ENCODE measurements around the gene IL36A. TPM values are rescaled to one million over a fixed set of nuclear protein-coding genes. Genes with fewer than 3 reads are reported as not detected.

IL36A gene
- total RNA-seq, 3 donors from 2014 or later (not counting 1 experiment from before 2014, with no cell fraction given): not detected

- H3K27me3 ChIP-seq (ENCODE audit: control insufficient read depth, insufficient read depth, low read length): no peaks in the 10 kb centered on the region
- ATAC-seq (no peak), DNase-seq (no peak)
- no peaks in the 10 kb centered on the region for H3K9me3 ChIP-seq (ENCODE audit: control insufficient read depth, insufficient read depth, low read length)
- no peak overlapping the region for H3K4me3 Mint-ChIP-seq
- H3K4me3 ChIP-seq (ENCODE audit: low read length): no peak overlapping the region
- H3K27ac ChIP-seq (ENCODE audit: low read length): no peak overlapping the region
- TF ChIP-seq, protein P1, sequence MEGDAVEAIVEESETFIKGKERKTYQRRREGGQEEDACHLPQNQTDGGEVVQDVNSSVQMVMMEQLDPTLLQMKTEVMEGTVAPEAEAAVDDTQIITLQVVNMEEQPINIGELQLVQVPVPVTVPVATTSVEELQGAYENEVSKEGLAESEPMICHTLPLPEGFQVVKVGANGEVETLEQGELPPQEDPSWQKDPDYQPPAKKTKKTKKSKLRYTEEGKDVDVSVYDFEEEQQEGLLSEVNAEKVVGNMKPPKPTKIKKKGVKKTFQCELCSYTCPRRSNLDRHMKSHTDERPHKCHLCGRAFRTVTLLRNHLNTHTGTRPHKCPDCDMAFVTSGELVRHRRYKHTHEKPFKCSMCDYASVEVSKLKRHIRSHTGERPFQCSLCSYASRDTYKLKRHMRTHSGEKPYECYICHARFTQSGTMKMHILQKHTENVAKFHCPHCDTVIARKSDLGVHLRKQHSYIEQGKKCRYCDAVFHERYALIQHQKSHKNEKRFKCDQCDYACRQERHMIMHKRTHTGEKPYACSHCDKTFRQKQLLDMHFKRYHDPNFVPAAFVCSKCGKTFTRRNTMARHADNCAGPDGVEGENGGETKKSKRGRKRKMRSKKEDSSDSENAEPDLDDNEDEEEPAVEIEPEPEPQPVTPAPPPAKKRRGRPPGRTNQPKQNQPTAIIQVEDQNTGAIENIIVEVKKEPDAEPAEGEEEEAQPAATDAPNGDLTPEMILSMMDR (IDR thresholded peaks at IDR 0.05): no peak
- H3K36me3 Mint-ChIP-seq: no peaks in the 10 kb centered on the region
- H3K9me3 Mint-ChIP-seq: no peaks in the 10 kb centered on the region
- H3K4me1 Mint-ChIP-seq: no peaks in the 10 kb centered on the region
- no peaks in the 10 kb centered on the region for H3K36me3 ChIP-seq (ENCODE audit: control insufficient read depth, insufficient read depth, low read length)
- peaks cover 38 to 52% of the 10 kb centered on the region in 2 donors for H3K27me3 Mint-ChIP-seq (ENCODE audit: low read depth in 2 of 2)
- 93% methylated on average over 2 of the region's 2 CpGs for WGBS (ENCODE audit: insufficient coverage)
- H3K27ac Mint-ChIP-seq: no peak overlapping the region
- H3K4me1 ChIP-seq (ENCODE audit: control insufficient read depth, insufficient read depth, low read length): no peaks in the 10 kb centered on the region
- intact Hi-C loops (cut with micrococcal nuclease): no loop called here
These were observed 19.5 kb downstream of the IL36A start for GRCh38 chr2:113024764-113025163.

- no peak for DNase-seq
- peaks cover 42 to 57% of the 10 kb centered on the region in 2 donors for H3K27me3 Mint-ChIP-seq (ENCODE audit: low read depth in 2 of 2)
- no peaks in the 10 kb centered on the region for H3K9me3 Mint-ChIP-seq
- no peaks in the 10 kb centered on the region for H3K4me1 ChIP-seq (ENCODE audit: control insufficient read depth, insufficient read depth, low read length)
- no peak overlapping the region for H3K4me3 Mint-ChIP-seq
- 43% methylated on average over 1 of the region's 2 CpGs for WGBS (ENCODE audit: insufficient coverage)
- H3K27ac Mint-ChIP-seq: no peak overlapping the region
- no peaks in the 10 kb centered on the region for H3K4me1 Mint-ChIP-seq
- no peak for ATAC-seq
- H3K27ac ChIP-seq (ENCODE audit: low read length): no peak overlapping the region
- H3K36me3 Mint-ChIP-seq: no peaks in the 10 kb centered on the region
- TF ChIP-seq, protein P1 (IDR thresholded peaks at IDR 0.05): no peak
- H3K27me3 ChIP-seq (ENCODE audit: control insufficient read depth, insufficient read depth, low read length): no peaks in the 10 kb centered on the region
- intact Hi-C loops (cut with micrococcal nuclease): no loop called here
- no peak overlapping the region for H3K4me3 ChIP-seq (ENCODE audit: low read length)
- H3K9me3 ChIP-seq (ENCODE audit: control insufficient read depth, insufficient read depth, low read length): no peaks in the 10 kb centered on the region
- no peaks in the 10 kb centered on the region for H3K36me3 ChIP-seq (ENCODE audit: control insufficient read depth, insufficient read depth, low read length)
These were observed 20.5 kb downstream of the IL36A start for GRCh38 chr2:113025737-113026136.

DNA sequence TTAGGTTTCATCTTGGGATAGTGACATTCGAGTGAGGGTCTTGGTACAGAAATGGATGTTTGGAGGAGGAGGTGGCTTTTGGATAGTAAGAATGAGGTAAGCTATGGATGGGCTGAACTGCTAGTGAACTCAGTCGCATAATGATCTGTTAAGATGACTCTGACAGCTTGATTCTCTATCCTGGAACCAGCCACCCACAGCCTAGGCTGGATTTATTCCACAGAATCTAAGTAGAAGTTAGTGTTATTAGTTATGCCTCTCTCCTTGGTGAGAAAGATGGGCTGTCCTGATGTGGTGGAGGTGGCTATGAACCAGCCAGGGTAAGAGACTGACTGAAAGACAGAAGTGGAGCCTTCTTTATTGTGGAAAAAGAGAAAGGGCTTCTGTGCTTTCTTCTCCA lies 22.4 kb downstream of the IL36A start:
- Histone ChIP-seq H3K27me3 (ENCODE audit: control insufficient read depth, insufficient read depth, low read length) (no peaks in the 10 kb centered on the region), H3K27ac (ENCODE audit: low read length) (no peak overlapping the region), H3K9me3 (ENCODE audit: control insufficient read depth, insufficient read depth, low read length) (no peaks in the 10 kb centered on the region), H3K36me3 (ENCODE audit: control insufficient read depth, insufficient read depth, low read length) (no peaks in the 10 kb centered on the region), H3K4me1 (ENCODE audit: control insufficient read depth, insufficient read depth, low read length) (no peaks in the 10 kb centered on the region), H3K4me3 (ENCODE audit: low read length) (no peak overlapping the region)
- TF ChIP-seq, protein P1 (IDR thresholded peaks at IDR 0.05): no peak
- peaks cover 35 to 51% of the 10 kb centered on the region in 2 donors for H3K27me3 Mint-ChIP-seq (ENCODE audit: low read depth in 2 of 2)
- no peaks in the 10 kb centered on the region for H3K4me1 Mint-ChIP-seq
- no peak overlapping the region for H3K4me3 Mint-ChIP-seq
- WGBS (ENCODE audit: insufficient coverage): 88% methylated on average over 2 of the region's 2 CpGs
- intact Hi-C loops (cut with micrococcal nuclease): no loop called here
- H3K36me3 Mint-ChIP-seq: no peaks in the 10 kb centered on the region
- ATAC-seq (no peak), DNase-seq (no peak)
- H3K9me3 Mint-ChIP-seq: no peaks in the 10 kb centered on the region
- H3K27ac Mint-ChIP-seq: no peak overlapping the region

DNA sequence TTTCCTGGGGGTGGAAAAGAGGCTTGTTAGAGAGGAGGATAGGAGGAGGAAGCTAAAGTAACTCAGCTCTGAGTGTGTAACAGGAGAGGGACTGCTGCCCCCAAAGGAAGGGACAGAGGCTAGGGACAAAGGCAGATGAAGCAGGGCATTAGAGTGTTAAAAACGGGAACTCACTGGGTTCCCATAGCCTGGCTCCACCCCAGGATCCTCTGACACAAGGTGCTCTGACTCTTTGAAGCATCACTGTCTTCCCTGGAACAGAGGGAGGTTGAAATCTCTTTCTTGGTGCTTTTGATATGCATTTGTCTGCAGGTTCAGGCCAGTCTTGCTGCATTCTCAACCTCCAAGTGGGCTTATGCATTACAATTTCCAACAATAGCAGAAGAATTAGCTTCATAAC lies 22.9 kb downstream of the IL36A start:
- Histone ChIP-seq H3K9me3 (ENCODE audit: control insufficient read depth, insufficient read depth, low read length) (no peaks in the 10 kb centered on the region), H3K27me3 (ENCODE audit: control insufficient read depth, insufficient read depth, low read length) (no peaks in the 10 kb centered on the region), H3K4me1 (ENCODE audit: control insufficient read depth, insufficient read depth, low read length) (no peaks in the 10 kb centered on the region), H3K36me3 (ENCODE audit: control insufficient read depth, insufficient read depth, low read length) (no peaks in the 10 kb centered on the region), H3K4me3 (ENCODE audit: low read length) (no peak overlapping the region), H3K27ac (ENCODE audit: low read length) (no peak overlapping the region)
- no peaks in the 10 kb centered on the region for H3K36me3 Mint-ChIP-seq
- no peak for DNase-seq
- H3K9me3 Mint-ChIP-seq: no peaks in the 10 kb centered on the region
- WGBS (ENCODE audit: insufficient coverage): 17% methylated on average over 1 of the region's 1 CpG
- no peak for ATAC-seq
- intact Hi-C loops (cut with micrococcal nuclease): no loop called here
- H3K27ac Mint-ChIP-seq: no peak overlapping the region
- no peaks in the 10 kb centered on the region for H3K4me1 Mint-ChIP-seq
- TF ChIP-seq, protein P1 (IDR thresholded peaks at IDR 0.05): no peak
- H3K4me3 Mint-ChIP-seq: no peak overlapping the region
- peaks cover 34 to 50% of the 10 kb centered on the region in 2 donors for H3K27me3 Mint-ChIP-seq (ENCODE audit: low read depth in 2 of 2)
